Colonic mucosa (tissue), 4 donors: ENCODE results near the gene ZNF512B. TPM values are rescaled to one million over a fixed set of nuclear protein-coding genes. Genes with fewer than 3 reads are reported as not detected.
"Not testable (repeated sequence)": the region's sequence is repeated elsewhere in the genome, so short reads cannot be mapped to it uniquely, and the experiment has no call there.

ENCODE experiments used
- DNase-seq: peaks from one replicate; pipeline ENCODE4 v3.0.0-alpha.2; 2020
- H3K27ac ChIP-seq: fragments of 200-600 bp; one replicate; pipeline ENCODE4 v1.8.0; 2021
- H3K27me3 ChIP-seq: fragments of 200-600 bp; one replicate; pipeline ENCODE4 v1.8.0; 2021
- H3K36me3 ChIP-seq: fragments of 200-600 bp; one replicate; pipeline ENCODE4 v1.8.0; 2021
- H3K4me1 ChIP-seq: fragments of 200-600 bp; one replicate; pipeline ENCODE4 v1.8.0; 2021; ENCODE audit warnings: mild to moderate bottlenecking
- H3K4me3 ChIP-seq: fragments of 200-600 bp; one replicate; pipeline ENCODE4 v1.8.0; 2021
- H3K9ac ChIP-seq, 2 donors: one replicate each; pipeline ENCODE4 v1.7.0; 2013; ENCODE audit warnings: control low read depth in 2 of 2, low read depth in 2 of 2, low read length in 2 of 2
- H3K9me3 ChIP-seq: fragments of 200-600 bp; one replicate; pipeline ENCODE4 v1.8.0; 2021
- intact Hi-C: fragments of 100-400 bp; cut with DNase I; formaldehyde crosslinking; loops from one replicate; pipeline ENCODE4 v1.14.1; 2022
- total RNA-seq, 2 donors: library from RNA; stranded (reverse); fragmentation: NEBNext Ultra II Directional in 1 of 2; extraction: Animal tissue kit (Norgen Biotek cat#: 25700) in 1 of 2; gene quantifications; one replicate each; pipeline ENCODE4 v1.2.1, GENCODE V29; 2021
- TF ChIP-seq, protein P1 (sequence below): fragments of 200-600 bp; IDR thresholded peaks from one replicate; pipeline ENCODE4 v1.8.0; 2022; ENCODE audit warnings: antibody characterized with exemption, mild to moderate bottlenecking
- donor health status: healthy.
- donor health status: DM: no; HTN: no; CAD: no.
- donor health status: DM: no; HTN: no; CAD: no.

ZNF512B gene
- total RNA-seq, 2 donors from 2014 or later = 1.9 TPM

DNA sequence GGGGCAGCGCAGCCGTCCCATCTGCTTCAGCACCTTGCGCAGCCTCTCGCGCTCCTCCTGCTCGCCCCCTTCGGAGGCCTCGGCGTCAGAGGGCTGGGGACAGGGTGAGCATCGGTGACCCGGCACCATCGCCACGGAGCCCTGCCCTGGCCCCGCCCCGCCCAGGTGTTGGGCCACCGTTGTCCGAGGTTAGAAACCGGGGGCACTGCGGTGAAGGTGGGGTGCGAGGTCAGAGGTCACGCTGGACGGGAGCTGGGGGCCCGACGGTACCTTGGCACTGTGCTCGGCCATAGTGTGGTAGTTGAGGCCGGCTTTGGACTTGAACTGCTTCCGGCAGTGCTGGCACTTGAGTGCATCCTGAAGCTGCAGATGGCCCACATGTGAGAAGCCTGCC lies 6.4 kb downstream of the ZNF512B start:
- H3K27ac ChIP-seq = no peak overlapping the region
- intact Hi-C loops = no loop called here
- DNase-seq = no peak
- H3K4me3 ChIP-seq = no peak overlapping the region
- TF ChIP-seq, protein P1, sequence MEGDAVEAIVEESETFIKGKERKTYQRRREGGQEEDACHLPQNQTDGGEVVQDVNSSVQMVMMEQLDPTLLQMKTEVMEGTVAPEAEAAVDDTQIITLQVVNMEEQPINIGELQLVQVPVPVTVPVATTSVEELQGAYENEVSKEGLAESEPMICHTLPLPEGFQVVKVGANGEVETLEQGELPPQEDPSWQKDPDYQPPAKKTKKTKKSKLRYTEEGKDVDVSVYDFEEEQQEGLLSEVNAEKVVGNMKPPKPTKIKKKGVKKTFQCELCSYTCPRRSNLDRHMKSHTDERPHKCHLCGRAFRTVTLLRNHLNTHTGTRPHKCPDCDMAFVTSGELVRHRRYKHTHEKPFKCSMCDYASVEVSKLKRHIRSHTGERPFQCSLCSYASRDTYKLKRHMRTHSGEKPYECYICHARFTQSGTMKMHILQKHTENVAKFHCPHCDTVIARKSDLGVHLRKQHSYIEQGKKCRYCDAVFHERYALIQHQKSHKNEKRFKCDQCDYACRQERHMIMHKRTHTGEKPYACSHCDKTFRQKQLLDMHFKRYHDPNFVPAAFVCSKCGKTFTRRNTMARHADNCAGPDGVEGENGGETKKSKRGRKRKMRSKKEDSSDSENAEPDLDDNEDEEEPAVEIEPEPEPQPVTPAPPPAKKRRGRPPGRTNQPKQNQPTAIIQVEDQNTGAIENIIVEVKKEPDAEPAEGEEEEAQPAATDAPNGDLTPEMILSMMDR = no peak
- H3K9ac ChIP-seq = no peak overlapping the region
- H3K9me3 ChIP-seq = no peaks in the 10 kb centered on the region
- H3K27me3 ChIP-seq = no peaks in the 10 kb centered on the region
- no peaks in the 10 kb centered on the region for H3K36me3 ChIP-seq
- no peaks in the 10 kb centered on the region for H3K4me1 ChIP-seq

DNA sequence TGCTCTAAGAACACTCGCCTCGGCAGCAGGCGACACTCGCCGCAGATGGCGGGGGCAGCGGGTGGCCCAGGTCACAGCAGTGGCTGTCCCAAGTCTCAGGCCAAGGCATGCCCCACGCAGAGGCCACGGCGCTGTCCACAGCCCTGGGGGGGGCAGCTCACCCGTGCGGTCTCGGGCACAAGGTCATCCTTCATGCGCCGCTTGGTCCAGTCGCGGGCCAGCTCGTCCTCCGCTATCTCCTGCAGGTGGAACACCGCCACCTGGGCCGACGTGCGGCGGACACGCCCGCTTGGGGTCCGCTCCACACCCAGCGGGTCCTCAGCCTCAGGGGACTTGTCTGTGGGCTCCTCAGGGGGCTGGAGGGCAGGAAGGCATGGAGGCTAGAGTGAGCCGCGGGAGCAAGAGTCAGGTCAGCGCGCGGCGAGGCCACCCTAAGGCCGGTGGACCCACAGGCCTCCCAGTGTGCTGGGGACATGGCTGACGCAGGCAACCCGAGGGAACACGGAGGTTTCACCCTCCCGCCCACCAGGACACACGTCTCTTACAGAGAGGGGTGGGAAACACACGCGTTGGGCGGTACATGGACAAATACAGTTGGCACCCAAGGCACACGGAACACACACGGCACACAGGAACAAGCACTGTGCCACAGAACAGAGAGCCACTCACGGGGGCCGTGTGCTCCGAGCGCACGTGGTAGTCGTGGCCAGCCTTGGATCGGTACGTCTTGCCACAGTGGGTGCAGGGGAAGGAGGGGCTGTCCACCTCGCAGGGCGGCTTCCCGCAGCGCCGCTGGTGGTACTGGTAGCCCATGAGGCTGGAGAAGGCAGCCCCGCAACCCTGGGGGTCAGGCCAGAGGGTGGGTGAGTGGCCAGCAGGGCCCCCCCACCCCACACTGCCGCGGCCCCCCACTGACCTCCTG lies 7.0 kb downstream of the ZNF512B start:
- Histone ChIP-seq H3K27me3 (no peaks in the 10 kb centered on the region), H3K4me1 (no peaks in the 10 kb centered on the region), H3K36me3 (no peaks in the 10 kb centered on the region), H3K9ac (no peak overlapping the region), H3K4me3 (no peak overlapping the region), H3K9me3 (no peaks in the 10 kb centered on the region), H3K27ac (no peak overlapping the region)
- DNase-seq = no peak
- TF ChIP-seq, protein P1 = no peak
- intact Hi-C loops = no loop called here

DNA sequence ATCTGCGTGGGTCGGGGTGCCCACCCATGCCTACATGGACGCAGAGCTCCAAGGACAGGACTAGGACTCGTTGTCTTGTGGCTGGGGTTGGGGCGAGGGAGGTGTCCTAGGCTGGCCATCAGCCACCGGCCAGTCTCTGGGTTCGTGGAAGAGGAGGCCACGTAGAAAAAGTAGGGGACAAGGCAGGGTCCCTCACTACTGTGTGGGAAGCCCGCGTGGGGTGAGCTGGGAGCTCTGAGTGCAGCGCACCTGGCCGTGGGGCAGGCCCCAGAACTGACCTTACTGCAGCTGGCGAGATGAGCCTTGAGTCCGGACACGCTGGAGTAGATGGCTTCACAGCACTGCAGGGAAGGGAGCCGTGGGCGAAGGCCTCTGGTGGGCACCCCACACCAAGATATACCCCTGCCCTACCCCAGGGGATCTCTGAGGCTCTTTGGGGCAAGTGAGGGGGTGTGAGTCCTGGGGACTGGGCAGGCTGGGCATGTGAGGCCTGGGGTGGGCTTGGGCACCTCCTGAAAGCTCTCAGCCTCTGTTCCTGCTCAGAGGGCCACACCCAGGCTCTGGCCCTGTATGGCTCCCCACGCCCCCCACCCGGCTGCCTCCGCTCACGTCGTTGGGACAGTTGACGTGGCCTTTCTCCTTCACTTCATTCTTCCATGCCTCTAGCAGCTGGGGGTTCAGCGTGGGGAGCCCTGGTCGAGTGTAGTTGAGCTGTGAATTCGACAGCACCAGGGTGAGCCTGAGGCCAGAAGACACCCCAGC lies 7.9 kb downstream of the ZNF512B start:
- intact Hi-C loops = no loop called here

DNA sequence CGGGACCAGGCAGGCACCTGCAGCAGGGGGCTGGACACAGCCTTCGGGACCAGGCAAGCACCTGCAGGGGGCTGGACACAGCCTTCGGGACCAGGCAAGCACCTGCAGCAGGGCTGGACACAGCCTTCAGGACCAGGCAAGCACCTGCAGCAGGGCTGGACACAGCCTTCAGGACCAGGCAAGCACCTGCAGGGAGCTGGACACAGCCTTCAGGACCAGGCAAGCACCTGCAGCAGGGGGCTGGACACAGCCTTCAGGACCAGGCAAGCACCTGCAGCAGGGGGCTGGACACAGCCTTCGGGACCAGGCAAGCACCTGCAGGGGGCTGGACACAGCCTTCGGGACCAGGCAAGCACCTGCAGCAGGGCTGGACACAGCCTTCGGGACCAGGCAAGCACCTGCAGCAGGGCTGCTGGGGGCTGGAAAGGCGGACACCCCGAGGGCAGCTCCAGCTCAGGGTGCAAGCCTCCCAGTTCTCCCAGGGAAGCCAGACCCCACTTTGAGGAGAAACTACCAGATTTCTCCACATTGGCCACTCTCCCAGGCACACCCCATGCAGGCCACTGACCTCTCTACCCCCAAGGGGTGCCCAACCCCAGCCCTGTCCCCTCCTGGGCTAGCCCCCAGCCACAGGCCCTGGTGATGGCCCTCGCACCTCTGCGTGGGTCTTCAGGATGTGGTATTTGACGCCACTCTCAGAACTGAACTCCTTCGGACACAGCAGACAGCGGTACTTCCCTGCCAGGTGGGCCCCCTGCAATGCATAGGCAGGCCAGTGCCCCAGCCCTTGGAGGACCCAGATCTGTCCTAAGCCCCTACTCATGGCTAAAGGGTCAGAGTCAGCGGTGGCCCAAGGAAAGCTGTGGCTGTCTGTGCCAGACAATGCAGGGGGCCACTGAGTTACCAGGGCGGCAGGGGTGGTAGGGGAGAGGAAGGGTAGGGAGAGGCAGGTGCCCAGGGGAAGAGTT lies 8.8 kb downstream of the ZNF512B start:
- DNase-seq, H3K4me1 ChIP-seq, H3K9ac ChIP-seq, H3K4me3 ChIP-seq, H3K36me3 ChIP-seq, intact Hi-C loops, H3K27ac ChIP-seq, H3K27me3 ChIP-seq, H3K9me3 ChIP-seq: not testable (repeated sequence)

More for the DNA sequence above, 7.9 kb downstream of the ZNF512B start:
- Histone ChIP-seq H3K36me3 (no peaks in the 10 kb centered on the region), H3K9ac (no peak overlapping the region), H3K9me3 (no peaks in the 10 kb centered on the region), H3K27me3 (no peaks in the 10 kb centered on the region), H3K4me1 (no peaks in the 10 kb centered on the region), H3K4me3 (no peak overlapping the region), H3K27ac (no peak overlapping the region)
- TF ChIP-seq, protein P1 = no peak
- DNase-seq = no peak

DNA sequence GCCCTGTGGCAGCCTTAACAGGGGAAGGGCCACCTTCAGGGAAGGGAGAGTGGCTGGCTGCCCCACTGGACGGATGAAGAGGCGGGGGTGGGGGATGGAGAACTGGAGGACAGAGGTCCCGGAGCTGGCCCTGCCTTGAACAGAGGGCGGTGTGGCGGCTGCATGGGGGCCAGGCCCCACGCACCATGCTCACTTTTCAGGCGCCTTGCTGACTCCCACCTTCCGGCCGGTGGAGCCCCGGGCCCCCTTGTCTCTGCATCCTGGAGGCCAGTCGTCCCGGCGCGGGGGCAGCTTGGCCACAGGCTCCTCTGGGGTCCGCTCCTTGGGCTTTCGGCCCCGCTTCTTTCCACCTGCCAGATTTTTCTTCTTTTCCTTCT lies 10.0 kb downstream of the ZNF512B start:
- intact Hi-C loops = no loop called here
- H3K36me3 ChIP-seq = no peaks in the 10 kb centered on the region
- no peaks in the 10 kb centered on the region for H3K9me3 ChIP-seq
- H3K9ac ChIP-seq = no peak overlapping the region
- H3K4me1 ChIP-seq = peaks cover 2% of the 10 kb centered on the region
- no peak overlapping the region for H3K27ac ChIP-seq
- TF ChIP-seq, protein P1 = no peak
- H3K27me3 ChIP-seq = no peaks in the 10 kb centered on the region
- no peak for DNase-seq
- no peak overlapping the region for H3K4me3 ChIP-seq
